ENCODE measurements around the gene A3GALT2.

A3GALT2 gene

DNA sequence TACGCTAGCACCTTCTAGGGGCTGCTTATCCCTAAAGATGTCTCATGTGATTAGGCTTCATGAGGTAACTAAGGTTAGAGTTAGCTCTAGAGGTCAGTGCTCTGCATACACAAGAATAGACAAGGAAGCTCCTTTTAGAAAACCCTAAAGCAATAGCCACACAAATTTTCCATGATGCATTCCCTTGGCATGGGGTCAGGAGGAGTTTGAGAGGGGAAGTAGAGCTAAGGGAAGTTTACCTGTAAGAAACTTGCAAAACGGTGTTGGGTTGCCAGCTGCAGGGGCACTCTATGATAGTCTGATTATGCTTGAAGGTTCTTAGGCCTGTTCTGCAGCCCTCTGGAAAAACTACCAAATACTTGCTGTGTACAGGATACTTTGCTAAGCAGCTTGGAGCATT lies 39.0 kb upstream of the A3GALT2 start:
- DNase-seq (ENCODE audit: low read depth) = no peak
- TF ChIP-seq, protein P1, sequence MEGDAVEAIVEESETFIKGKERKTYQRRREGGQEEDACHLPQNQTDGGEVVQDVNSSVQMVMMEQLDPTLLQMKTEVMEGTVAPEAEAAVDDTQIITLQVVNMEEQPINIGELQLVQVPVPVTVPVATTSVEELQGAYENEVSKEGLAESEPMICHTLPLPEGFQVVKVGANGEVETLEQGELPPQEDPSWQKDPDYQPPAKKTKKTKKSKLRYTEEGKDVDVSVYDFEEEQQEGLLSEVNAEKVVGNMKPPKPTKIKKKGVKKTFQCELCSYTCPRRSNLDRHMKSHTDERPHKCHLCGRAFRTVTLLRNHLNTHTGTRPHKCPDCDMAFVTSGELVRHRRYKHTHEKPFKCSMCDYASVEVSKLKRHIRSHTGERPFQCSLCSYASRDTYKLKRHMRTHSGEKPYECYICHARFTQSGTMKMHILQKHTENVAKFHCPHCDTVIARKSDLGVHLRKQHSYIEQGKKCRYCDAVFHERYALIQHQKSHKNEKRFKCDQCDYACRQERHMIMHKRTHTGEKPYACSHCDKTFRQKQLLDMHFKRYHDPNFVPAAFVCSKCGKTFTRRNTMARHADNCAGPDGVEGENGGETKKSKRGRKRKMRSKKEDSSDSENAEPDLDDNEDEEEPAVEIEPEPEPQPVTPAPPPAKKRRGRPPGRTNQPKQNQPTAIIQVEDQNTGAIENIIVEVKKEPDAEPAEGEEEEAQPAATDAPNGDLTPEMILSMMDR (conservative IDR thresholded peaks at IDR 0.05; ENCODE audit: low read depth, low read length) = no peak

DNA sequence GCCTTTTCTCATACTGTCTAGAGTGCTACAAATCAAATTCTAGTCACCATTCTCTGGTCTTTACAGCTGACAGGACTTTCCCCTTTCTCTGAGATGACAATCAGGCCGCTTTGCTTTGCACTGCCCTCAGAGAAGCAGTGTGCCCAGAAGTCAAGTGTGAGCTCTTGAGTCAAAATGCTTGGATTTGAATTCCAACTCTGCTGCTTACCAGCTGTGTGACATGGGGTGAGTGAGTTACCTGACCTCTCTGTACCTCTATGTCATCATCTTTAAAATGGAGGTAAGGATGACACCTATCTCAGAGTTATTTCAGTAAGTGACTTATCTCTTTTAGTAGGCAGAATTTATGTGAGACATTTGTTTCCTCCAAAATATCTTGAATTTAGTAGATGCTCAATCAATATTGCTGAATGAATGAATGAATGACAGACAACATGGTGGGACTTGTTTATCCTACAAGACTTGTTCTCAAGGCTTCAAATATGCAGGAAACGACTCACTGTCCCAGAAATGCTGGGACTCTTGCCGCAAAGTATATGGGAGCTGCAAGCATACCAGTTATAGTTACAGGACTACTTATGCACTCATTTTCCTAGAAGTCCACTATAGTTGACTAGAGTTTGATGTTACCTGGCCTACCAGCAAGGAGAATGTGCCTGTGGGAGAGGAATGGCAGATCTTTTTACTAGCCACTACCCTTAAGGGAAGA lies 38.1 kb upstream of the A3GALT2 start:
- TF ChIP-seq, protein P1 (conservative IDR thresholded peaks at IDR 0.05; ENCODE audit: low read depth, low read length) = no peak
- no peak overlapping the region for H3K4me3 ChIP-seq (ENCODE audit: low read length)
- DNase-seq (ENCODE audit: low read depth) = no peak

More for the DNA sequence above, 39.0 kb upstream of the A3GALT2 start:
- H3K4me3 ChIP-seq (ENCODE audit: low read length) = no peak overlapping the region

DNA sequence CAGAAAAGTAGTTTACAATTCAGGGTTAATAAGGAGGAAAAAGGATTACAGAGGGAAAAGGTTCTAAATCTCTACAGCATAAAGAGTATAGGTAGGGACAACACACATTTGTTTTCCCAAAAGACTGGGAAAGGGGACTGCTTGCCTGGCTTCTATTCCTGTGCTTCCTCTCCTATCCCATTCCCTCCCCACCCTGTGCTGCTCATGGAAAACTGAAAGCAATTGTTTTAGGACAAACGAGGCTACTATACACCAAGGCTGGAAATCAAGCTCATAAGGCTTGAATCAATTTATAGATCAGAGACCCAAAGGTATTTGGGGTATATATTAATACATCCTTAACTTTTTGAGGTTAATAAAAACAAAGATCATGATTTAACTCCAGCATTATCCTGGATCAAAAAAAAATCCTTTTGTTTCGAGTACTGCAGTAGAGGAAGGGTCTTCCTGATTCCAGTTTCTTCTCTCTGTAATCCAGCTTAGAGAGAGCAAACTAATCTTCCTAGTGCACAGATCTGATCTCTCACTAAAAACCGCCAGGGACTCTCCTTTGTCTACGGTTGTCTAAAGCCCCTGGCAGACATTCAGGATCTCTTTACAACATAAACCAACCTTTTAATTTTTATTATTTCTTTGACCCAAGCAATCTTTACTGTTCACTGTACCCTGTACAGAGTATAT lies 37.4 kb upstream of the A3GALT2 start:
- no peak for DNase-seq (ENCODE audit: low read depth)
- H3K4me3 ChIP-seq (ENCODE audit: low read length) = no peak overlapping the region
- TF ChIP-seq, protein P1 (conservative IDR thresholded peaks at IDR 0.05; ENCODE audit: low read depth, low read length) = no peak

DNA sequence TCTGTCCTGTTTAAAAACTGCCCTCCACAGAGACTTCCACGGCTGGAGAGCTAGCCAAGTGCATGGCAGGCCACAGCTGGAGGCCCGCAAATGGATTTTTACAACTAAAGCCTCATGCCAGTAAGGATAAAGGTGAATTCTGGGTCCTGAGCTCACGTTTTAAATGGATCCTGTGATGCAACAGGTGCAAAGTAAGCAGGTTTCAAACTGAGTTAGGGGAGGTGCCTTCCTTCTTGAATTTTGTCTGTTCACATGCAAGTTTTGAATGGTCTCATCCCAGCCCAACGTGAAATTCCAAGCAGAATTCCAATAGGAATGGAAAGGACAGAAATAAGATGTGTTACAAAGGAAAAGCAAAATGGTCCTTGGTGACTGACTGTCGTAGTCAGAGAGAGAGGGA lies 36.2 kb upstream of the A3GALT2 start:
- TF ChIP-seq, protein P1 (conservative IDR thresholded peaks at IDR 0.05; ENCODE audit: low read depth, low read length) = no peak
- no peak for DNase-seq (ENCODE audit: low read depth)
- no peak overlapping the region for H3K4me3 ChIP-seq (ENCODE audit: low read length)

DNA sequence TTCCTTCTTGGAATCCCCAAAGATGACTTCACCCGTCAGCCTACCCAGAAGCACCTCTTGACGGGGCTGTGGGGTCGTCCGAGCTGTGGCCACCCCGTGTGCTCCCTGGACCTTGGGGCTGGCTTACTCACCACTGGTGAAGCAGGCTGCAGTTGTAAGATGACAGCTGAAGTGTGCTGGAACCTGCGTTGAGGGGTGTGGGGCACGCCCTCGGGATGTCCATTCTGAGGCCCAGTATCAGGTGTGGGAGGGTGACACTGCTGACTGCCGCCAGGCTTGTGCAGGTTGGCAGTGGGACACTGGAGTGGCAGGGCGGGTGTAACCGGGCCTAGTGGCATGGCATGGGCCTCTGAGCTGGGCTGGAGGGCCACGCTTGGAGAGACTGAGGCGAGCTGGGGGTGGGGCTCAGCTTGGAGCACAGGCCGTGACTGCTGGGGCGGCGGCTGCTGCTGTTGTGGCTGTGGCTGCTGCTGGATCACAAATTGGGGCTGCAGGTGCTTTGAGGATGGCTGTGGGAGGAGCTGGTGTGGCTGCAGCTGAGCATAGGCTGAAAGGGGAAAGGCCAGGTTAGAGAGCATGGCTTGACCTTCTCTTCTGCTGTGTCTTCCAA lies 33.9 kb upstream of the A3GALT2 start:
- DNase-seq (ENCODE audit: low read depth) = no peak
- H3K4me3 ChIP-seq (ENCODE audit: low read length) = no peak overlapping the region
- TF ChIP-seq, protein P1 (conservative IDR thresholded peaks at IDR 0.05; ENCODE audit: low read depth, low read length) = no peak

DNA sequence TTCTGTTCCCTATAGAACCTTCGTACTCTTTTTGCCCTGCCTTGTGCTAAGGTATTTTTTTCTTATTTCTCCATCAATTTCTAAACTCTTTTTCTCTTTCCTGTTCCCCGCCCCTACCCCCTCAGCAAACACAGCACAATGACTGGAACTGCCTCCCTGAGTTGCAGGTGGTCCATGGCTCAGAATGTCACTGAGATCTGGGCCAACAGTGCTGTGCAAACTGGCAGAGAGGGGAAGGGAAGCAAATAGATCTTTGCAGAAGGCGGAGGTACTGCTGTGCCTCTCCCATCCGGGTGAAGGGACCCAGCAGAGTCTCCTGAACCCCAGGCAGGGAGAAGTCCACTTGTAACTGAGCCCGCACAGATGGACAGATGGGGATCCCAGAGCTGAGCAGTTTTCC lies 32.6 kb upstream of the A3GALT2 start:
- DNase-seq (ENCODE audit: low read depth) = no peak
- no peak overlapping the region for H3K4me3 ChIP-seq (ENCODE audit: low read length)
- TF ChIP-seq, protein P1 (conservative IDR thresholded peaks at IDR 0.05; ENCODE audit: low read depth, low read length) = no peak

Data from retinal pigment epithelial cell (primary cell).